ENCODE data around the gene TTC12. TPM values are rescaled to one million over a fixed set of nuclear protein-coding genes. Genes with fewer than 3 reads are reported as not detected.

TTC12 gene
- total RNA-seq, 1 donor from 2014 or later, result 49.1 TPM

DNA sequence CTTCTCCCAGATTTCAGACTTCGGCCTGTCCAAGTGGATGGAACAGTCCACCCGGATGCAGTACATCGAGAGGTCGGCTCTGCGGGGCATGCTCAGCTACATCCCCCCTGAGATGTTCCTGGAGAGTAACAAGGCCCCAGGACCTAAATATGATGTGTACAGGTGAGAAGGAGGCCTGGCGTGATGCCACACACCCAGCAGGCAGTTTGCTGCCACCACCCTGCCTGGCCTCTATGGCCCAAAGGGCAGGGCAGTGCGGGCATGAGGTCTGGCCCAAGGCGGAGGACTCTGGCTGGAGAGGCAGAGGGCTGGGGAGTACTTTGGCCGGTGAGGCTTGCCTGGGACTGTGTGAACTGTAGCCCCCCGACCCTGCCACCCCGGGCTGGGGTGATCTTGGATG, 80.5 kb downstream of the TTC12 start:
- TF ChIP-seq, protein P1, sequence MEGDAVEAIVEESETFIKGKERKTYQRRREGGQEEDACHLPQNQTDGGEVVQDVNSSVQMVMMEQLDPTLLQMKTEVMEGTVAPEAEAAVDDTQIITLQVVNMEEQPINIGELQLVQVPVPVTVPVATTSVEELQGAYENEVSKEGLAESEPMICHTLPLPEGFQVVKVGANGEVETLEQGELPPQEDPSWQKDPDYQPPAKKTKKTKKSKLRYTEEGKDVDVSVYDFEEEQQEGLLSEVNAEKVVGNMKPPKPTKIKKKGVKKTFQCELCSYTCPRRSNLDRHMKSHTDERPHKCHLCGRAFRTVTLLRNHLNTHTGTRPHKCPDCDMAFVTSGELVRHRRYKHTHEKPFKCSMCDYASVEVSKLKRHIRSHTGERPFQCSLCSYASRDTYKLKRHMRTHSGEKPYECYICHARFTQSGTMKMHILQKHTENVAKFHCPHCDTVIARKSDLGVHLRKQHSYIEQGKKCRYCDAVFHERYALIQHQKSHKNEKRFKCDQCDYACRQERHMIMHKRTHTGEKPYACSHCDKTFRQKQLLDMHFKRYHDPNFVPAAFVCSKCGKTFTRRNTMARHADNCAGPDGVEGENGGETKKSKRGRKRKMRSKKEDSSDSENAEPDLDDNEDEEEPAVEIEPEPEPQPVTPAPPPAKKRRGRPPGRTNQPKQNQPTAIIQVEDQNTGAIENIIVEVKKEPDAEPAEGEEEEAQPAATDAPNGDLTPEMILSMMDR (IDR thresholded peaks at IDR 0.05; ENCODE audit: unreplicated experiment), result no peak
- H3K4me1 Mint-ChIP-seq, result no peaks in the 10 kb centered on the region
- H3K27ac Mint-ChIP-seq, result no peak overlapping the region
- DNase-seq (ENCODE audit: low spot score in 2 of 2, unreplicated experiment in 2 of 2), result no peak
- H3K9me3 Mint-ChIP-seq, result no peaks in the 10 kb centered on the region
- no peaks in the 10 kb centered on the region for H3K36me3 Mint-ChIP-seq
- H3K27me3 Mint-ChIP-seq (ENCODE audit: low read depth), result peaks cover 3% of the 10 kb centered on the region
- H3K4me3 Mint-ChIP-seq, result no peak overlapping the region

DNA sequence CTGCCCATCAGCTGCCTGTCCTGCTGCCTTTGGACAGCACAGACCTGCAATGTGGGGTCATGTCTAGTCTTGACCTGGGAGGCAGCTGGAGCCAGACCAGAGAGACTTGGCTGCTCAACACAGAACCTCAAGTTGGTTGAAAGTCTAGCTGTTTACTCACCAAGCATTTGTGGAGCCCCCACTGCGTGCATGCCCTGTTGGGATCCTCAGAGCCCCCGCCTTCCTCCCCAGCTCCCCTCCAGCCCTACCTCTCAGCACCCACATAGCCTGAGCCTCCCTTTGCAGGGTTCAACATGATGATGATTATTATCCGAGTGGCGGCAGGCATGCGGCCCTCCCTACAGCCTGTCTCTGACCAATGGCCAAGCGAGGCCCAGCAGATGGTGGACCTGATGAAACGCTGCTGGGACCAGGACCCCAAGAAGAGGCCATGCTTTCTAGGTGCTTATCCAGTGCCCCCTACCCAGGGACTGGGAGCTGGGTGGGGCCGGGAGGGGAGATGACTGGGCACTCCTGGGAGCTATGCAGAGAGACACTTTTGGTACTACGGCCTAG, 81.5 kb downstream of the TTC12 start:
- DNase-seq (ENCODE audit: low spot score in 2 of 2, unreplicated experiment in 2 of 2), result no peak
- Mint-ChIP-seq H3K27ac (no peak overlapping the region), H3K4me1 (no peaks in the 10 kb centered on the region)

DNA sequence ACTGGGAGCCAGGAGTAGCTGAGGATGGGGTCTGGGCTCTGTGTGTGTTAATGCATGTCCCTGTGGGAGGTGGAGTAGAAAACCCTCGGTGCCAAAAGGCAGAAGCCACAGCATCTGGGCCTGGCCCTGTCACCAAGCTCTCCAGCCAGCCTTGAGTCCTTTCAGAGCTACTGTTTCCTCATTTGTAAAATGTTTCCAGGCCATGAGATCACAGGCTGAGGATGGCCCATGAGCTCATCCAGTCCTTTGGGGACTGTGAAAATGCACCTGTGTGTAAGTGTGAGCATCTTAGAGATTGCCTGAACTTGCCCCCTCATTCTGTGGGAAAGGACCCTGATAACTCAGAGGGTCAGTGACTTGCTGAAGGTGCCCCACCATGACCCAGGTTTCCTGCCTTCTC, 82.3 kb downstream of the TTC12 start:
- Mint-ChIP-seq H3K27me3 (ENCODE audit: low read depth) (peaks cover 11% of the 10 kb centered on the region), H3K4me1 (no peaks in the 10 kb centered on the region), H3K4me3 (no peak overlapping the region), H3K9me3 (no peaks in the 10 kb centered on the region), H3K27ac (no peak overlapping the region), H3K36me3 (no peaks in the 10 kb centered on the region)
- DNase-seq (ENCODE audit: low spot score in 2 of 2, unreplicated experiment in 2 of 2), result no peak
- TF ChIP-seq, protein P1 (IDR thresholded peaks at IDR 0.05; ENCODE audit: unreplicated experiment), result no peak

More for the DNA sequence above, 81.5 kb downstream of the TTC12 start:
- Mint-ChIP-seq H3K36me3 (no peaks in the 10 kb centered on the region), H3K4me3 (no peak overlapping the region), H3K9me3 (no peaks in the 10 kb centered on the region), H3K27me3 (ENCODE audit: low read depth) (peaks cover 5% of the 10 kb centered on the region)
- TF ChIP-seq, protein P1 (IDR thresholded peaks at IDR 0.05; ENCODE audit: unreplicated experiment), result no peak

DNA sequence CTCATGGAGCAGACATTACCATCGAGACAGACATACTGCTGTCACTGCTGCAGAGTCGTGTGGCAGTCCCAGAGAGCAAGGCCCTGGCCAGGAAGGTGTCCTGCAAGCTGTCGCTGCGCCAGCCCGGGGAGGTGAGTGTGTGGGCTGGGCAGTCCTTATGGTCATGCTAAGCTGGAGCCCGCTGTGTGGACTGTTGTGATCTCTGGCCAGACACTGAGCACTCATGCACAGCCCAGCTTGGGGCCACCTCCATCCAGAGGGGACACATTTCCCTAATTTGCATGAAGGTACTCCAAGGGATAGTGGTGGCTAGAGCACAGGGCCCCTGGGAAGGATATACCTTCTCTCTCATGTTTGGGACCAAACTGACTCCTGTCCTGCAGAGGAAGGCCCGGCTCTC, 82.8 kb downstream of the TTC12 start:
- no peaks in the 10 kb centered on the region for H3K4me1 Mint-ChIP-seq
- H3K4me3 Mint-ChIP-seq, result no peak overlapping the region
- no peaks in the 10 kb centered on the region for H3K9me3 Mint-ChIP-seq
- H3K27me3 Mint-ChIP-seq (ENCODE audit: low read depth), result peaks cover 15% of the 10 kb centered on the region
- no peak overlapping the region for H3K27ac Mint-ChIP-seq
- TF ChIP-seq, protein P1 (IDR thresholded peaks at IDR 0.05; ENCODE audit: unreplicated experiment), result no peak
- H3K36me3 Mint-ChIP-seq, result no peaks in the 10 kb centered on the region
- DNase-seq (ENCODE audit: low spot score in 2 of 2, unreplicated experiment in 2 of 2), result no peak

DNA sequence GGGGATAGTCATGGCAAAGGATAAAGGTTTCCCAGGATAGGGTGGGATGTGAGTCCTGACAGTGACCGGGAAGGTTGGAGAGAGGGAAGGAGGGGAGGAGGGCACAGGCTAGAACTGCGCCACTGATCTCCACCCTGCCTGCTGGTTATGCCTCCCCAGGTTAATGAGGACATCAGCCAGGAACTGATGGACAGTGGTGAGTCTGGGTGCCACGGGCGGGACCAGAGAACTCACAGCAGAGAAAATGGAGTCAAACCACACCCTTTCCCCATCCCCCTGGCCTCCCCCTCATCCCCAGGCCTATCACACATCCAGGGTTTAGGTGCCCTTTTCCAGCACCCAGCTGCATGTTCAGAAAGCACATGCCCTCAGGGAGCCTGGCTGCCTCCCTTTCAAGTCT, 83.4 kb downstream of the TTC12 start:
- Mint-ChIP-seq H3K4me1 (no peaks in the 10 kb centered on the region), H3K27ac (no peak overlapping the region), H3K27me3 (ENCODE audit: low read depth) (peaks cover 19% of the 10 kb centered on the region), H3K9me3 (no peaks in the 10 kb centered on the region), H3K4me3 (no peak overlapping the region), H3K36me3 (no peaks in the 10 kb centered on the region)
- no peak for DNase-seq (ENCODE audit: low spot score in 2 of 2, unreplicated experiment in 2 of 2)
- TF ChIP-seq, protein P1 (IDR thresholded peaks at IDR 0.05; ENCODE audit: unreplicated experiment), result no peak
